ENCODE data around the gene CNST.

CNST gene

DNA sequence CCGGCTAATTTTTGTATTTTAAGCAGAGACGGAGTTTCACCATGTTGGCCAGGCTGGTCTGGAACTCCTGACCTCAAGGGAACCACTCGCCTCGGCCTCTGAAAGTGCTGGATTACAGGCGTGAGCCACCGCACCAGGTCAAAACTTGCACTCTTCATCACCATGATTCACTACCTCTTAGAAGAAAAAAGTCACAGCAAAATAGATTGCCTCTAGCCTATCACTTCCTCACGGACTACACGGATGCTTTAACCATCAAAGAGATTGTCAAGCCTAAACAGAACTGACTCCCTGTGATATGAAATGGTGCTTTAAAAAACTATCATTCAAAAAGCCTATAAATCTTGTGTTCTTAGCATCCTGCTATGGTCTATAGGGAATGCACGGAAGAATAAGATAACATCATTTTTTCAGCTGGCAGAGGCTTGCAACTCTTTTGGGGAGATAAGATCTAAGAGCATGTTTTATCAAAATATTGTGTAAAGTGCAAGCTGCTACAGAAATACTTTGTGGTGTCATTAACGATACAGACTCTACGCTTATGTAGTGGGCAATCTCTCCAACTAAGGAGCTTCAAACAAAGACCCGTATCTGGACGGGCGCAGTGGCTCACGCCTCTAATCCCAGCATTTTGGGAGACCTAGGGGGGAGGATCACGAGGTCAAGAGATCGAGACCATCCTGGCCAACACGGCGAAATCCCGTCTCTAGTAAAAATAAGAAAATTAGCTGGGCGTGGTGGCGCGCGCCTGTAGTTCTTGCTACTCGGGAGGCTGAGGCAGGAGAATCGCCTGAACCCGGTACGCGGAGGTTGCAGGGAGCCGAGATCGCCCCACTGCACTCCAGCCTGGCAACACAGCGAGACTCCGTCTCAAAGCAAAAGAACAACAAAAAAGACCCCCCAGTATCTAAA, 1.2 kb upstream of the CNST start:
- H3K36me3 ChIP-seq (ENCODE audit: insufficient read depth, low read length), result peaks cover 4% of the 10 kb centered on the region; the same call in 1 of the 2 replicates
- TF ChIP-seq CTCF (conservative IDR thresholded peaks at IDR 0.05; ENCODE audit: low read length) (no peak), EZH2phosphoT487 (IDR thresholded peaks at IDR 0.05; ENCODE audit: borderline replicate concordance) (no peak)
- peaks cover 85% of the 10 kb centered on the region for H3K79me2 ChIP-seq (ENCODE audit: insufficient read depth, low read length)

GRCh38 chr1:246565751-246566127, 517 bp upstream of the CNST start:
- Histone ChIP-seq H3K79me2 (ENCODE audit: insufficient read depth, low read length) (peaks cover 85% of the 10 kb centered on the region), H4K20me1 (ENCODE audit: insufficient read depth, low read length, poor library complexity, severe bottlenecking) (peaks cover 31% of the 10 kb centered on the region), H3K4me2 (ENCODE audit: low read depth, low read length, poor library complexity, severe bottlenecking) (peak overlapping the region; percentile 94), H3K36me3 (ENCODE audit: insufficient read depth, low read length) (no peaks in the 10 kb centered on the region), H3K27me3 (ENCODE audit: insufficient read depth, low read length, poor library complexity, severe bottlenecking) (no peaks in the 10 kb centered on the region), H3F3A (ENCODE audit: low read depth) (peaks cover 3% of the 10 kb centered on the region; the same call in 1 of the 2 replicates), H3K4me1 (ENCODE audit: insufficient read depth, low read length, poor library complexity, severe bottlenecking) (peaks cover 51% of the 10 kb centered on the region), H3K9me2 (replicated peaks; ENCODE audit: low read depth, low read length) (no peaks in the 10 kb centered on the region), H2AFZ (ENCODE audit: low read length) (peak overlapping the region; percentile 68), H3K9ac (ENCODE audit: low read depth, low read length, poor library complexity, severe bottlenecking) (peak overlapping the region; percentile 82), H3K4me3 (ENCODE audit: low read length, poor library complexity, severe bottlenecking) (peak overlapping the region; percentile 90), H3K9me3 (ENCODE audit: insufficient read depth, low read depth, low read length) (no peaks in the 10 kb centered on the region)
- TF ChIP-seq CTCF (conservative IDR thresholded peaks at IDR 0.05; ENCODE audit: low read length), result no peak
- no peak for TF ChIP-seq EZH2phosphoT487 (IDR thresholded peaks at IDR 0.05; ENCODE audit: borderline replicate concordance)

More for the DNA sequence above, 1.2 kb upstream of the CNST start:
- Histone ChIP-seq H3K9me3 (ENCODE audit: insufficient read depth, low read depth, low read length) (no peaks in the 10 kb centered on the region), H3K9me2 (replicated peaks; ENCODE audit: low read depth, low read length) (no peaks in the 10 kb centered on the region), H4K20me1 (ENCODE audit: insufficient read depth, low read length, poor library complexity, severe bottlenecking) (peaks cover 31% of the 10 kb centered on the region), H3K27me3 (ENCODE audit: insufficient read depth, low read length, poor library complexity, severe bottlenecking) (no peaks in the 10 kb centered on the region), H3K4me3 (ENCODE audit: low read length, poor library complexity, severe bottlenecking) (peak overlapping the region; percentile 90), H3F3A (ENCODE audit: low read depth) (peaks cover 3% of the 10 kb centered on the region; the same call in 1 of the 2 replicates), H3K4me1 (ENCODE audit: insufficient read depth, low read length, poor library complexity, severe bottlenecking) (peaks cover 46% of the 10 kb centered on the region), H3K4me2 (ENCODE audit: low read depth, low read length, poor library complexity, severe bottlenecking) (peak overlapping the region; percentile 94), H2AFZ (ENCODE audit: low read length) (peak overlapping the region; percentile 68; the same call in 1 of the 2 replicates), H3K9ac (ENCODE audit: low read depth, low read length, poor library complexity, severe bottlenecking) (peak overlapping the region; percentile 82)

DNA sequence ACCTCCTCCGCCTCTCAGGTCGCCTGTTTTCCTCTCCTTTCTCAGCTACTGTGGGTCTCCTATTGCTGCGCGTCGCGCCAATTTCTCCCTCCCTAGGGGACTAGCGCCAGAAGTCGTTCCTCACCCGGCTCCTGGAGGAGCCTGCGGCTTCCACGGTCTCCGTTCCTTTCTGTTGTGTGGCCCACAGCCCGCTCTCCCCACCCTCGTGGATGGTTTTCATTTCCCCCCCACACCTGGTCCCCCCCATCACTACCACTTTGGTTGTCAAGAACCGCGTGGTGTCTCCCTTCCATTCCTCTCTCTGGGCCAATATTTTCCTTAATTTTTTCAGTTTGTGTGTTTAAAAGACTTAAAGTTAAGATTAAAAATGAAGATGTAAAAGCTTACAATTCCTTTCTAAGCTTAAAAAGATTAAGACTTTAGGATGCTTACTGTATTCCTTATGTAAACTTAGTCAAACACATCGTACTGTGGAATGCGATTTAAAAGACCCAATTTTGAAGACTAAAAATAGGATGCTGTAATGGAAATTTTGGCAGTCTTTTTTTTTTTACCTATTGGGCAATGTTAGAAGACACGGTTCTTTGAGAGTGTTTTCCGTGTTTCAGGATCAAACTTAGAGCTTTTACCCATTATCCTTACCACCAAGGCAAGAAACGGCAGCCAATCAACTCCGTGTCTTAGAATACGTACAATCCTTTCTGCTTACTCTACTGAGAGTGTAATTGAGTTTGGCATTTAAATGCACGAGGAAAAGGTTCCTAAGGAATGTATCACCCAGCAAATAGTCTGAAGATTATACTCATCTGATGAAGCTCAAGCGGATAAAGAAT, 773 bp downstream of the CNST start:
- TF ChIP-seq EZH2phosphoT487 (IDR thresholded peaks at IDR 0.05; ENCODE audit: borderline replicate concordance) (no peak), CTCF (conservative IDR thresholded peaks at IDR 0.05; ENCODE audit: low read length) (0 out of 2 replicates have a peak, but pooled peaks have one; percentile 13)

More for the DNA sequence above, 773 bp downstream of the CNST start:
- Histone ChIP-seq H3K4me2 (ENCODE audit: low read depth, low read length, poor library complexity, severe bottlenecking) (peak overlapping the region; percentile 71), H3F3A (ENCODE audit: low read depth) (peaks cover 3% of the 10 kb centered on the region; the same call in 1 of the 2 replicates), H3K4me3 (ENCODE audit: low read length, poor library complexity, severe bottlenecking) (peak overlapping the region; percentile 90), H3K4me1 (ENCODE audit: insufficient read depth, low read length, poor library complexity, severe bottlenecking) (peaks cover 59% of the 10 kb centered on the region), H3K9me3 (ENCODE audit: insufficient read depth, low read depth, low read length) (no peaks in the 10 kb centered on the region), H2AFZ (ENCODE audit: low read length) (peak overlapping the region; percentile 97), H3K36me3 (ENCODE audit: insufficient read depth, low read length) (no peaks in the 10 kb centered on the region), H3K9me2 (replicated peaks; ENCODE audit: low read depth, low read length) (no peaks in the 10 kb centered on the region), H4K20me1 (ENCODE audit: insufficient read depth, low read length, poor library complexity, severe bottlenecking) (peaks cover 34% of the 10 kb centered on the region), H3K79me2 (ENCODE audit: insufficient read depth, low read length) (peaks cover 94% of the 10 kb centered on the region), H3K27me3 (ENCODE audit: insufficient read depth, low read length, poor library complexity, severe bottlenecking) (no peaks in the 10 kb centered on the region), H3K9ac (ENCODE audit: low read depth, low read length, poor library complexity, severe bottlenecking) (peak overlapping the region; percentile 91)

Measured in Loucy (cell line).